Measurements from ENCODE around the gene SNED1.

SNED1 gene

GRCh38 chr2:241109210-241110088, 111.0 kb downstream of the SNED1 start:
- no peak for DNase-seq (ENCODE audit: low read depth)

GRCh38 chr2:241110089-241110606, 111.7 kb downstream of the SNED1 start:
- no peak for DNase-seq (ENCODE audit: low read depth)

- no peak for DNase-seq (ENCODE audit: low read depth)
Measured at GRCh38 chr2:241110607-241111439, 112.4 kb downstream of the SNED1 start.

GRCh38 chr2:241111440-241111805, 113.0 kb downstream of the SNED1 start:
- DNase-seq (ENCODE audit: low read depth) = no peak

GRCh38 chr2:241112046-241112445, 113.6 kb downstream of the SNED1 start:
- no peak for DNase-seq (ENCODE audit: low read depth)

GRCh38 chr2:241112592-241112991, 114.2 kb downstream of the SNED1 start:
- no peak for DNase-seq (ENCODE audit: low read depth)

GRCh38 chr2:241114836-241115235, 116.4 kb downstream of the SNED1 start:
- DNase-seq (ENCODE audit: low read depth) = no peak

- DNase-seq (ENCODE audit: low read depth) = no peak
Measured at GRCh38 chr2:241115361-241115760, 116.9 kb downstream of the SNED1 start.

- no peak for DNase-seq (ENCODE audit: low read depth)
Measured at GRCh38 chr2:241116606-241117560, 118.5 kb downstream of the SNED1 start.

GRCh38 chr2:241118737-241119505, 120.5 kb downstream of the SNED1 start:
- DNase-seq (ENCODE audit: low read depth) = no peak

- DNase-seq (ENCODE audit: low read depth) = no peak
Measured at GRCh38 chr2:241120440-241120839, 122.0 kb downstream of the SNED1 start.

- no peak for DNase-seq (ENCODE audit: low read depth)
Measured at GRCh38 chr2:241121008-241121407, 122.6 kb downstream of the SNED1 start.

- no peak for DNase-seq (ENCODE audit: low read depth)
Measured at GRCh38 chr2:241122376-241123002, 124.1 kb downstream of the SNED1 start.

- no peak for DNase-seq (ENCODE audit: low read depth)
Measured at GRCh38 chr2:241123816-241124536, 125.6 kb downstream of the SNED1 start.

- DNase-seq (ENCODE audit: low read depth) = no peak
Measured at GRCh38 chr2:241125626-241126025, 127.2 kb downstream of the SNED1 start.

GRCh38 chr2:241126201-241126611, 127.8 kb downstream of the SNED1 start:
- DNase-seq (ENCODE audit: low read depth) = no peak

GRCh38 chr2:241126771-241127202, 128.4 kb downstream of the SNED1 start:
- no peak for DNase-seq (ENCODE audit: low read depth)

- no peak for DNase-seq (ENCODE audit: low read depth)
Measured at GRCh38 chr2:241128266-241128665, 129.8 kb downstream of the SNED1 start.

GRCh38 chr2:241129086-241129871, 130.9 kb downstream of the SNED1 start:
- no peak for DNase-seq (ENCODE audit: low read depth)

Data from stimulated activated CD8-positive, alpha-beta memory T cell treated with anti-CD3 and anti-CD28 coated beads, Interleukin-7, amount 100 ng/mL, for 24 hours (primary cell).